IPS-NIHi7 (cell line): ENCODE results near the gene KIF13A.
A peak's percentile ranks its signal among the peaks of the same experiment; 100 is the strongest.

Source experiments
- DNase-seq: peaks from one replicate; pipeline ENCODE4 v3.0.0; 2012; ENCODE audit warnings: mixed read lengths; ENCODE audit errors: extremely low spot score

The KIF13A gene

GRCh38 chr6:17724341-17724740 lies 263.1 kb downstream of the KIF13A start:
- no peak for DNase-seq

- no peak for DNase-seq
Measured at GRCh38 chr6:17721671-17722070, 265.8 kb downstream of the KIF13A start.

GRCh38 chr6:17719323-17720041 lies 268.0 kb downstream of the KIF13A start:
- no peak for DNase-seq

- no peak for DNase-seq
Measured at GRCh38 chr6:17716221-17716620, 271.2 kb downstream of the KIF13A start.

GRCh38 chr6:17714879-17715851 lies 272.3 kb downstream of the KIF13A start:
- peak; percentile 30 for DNase-seq

GRCh38 chr6:17714177-17714576 lies 273.3 kb downstream of the KIF13A start:
- DNase-seq, result no peak

- no peak for DNase-seq
Measured at GRCh38 chr6:17712576-17712975, 274.9 kb downstream of the KIF13A start.

- DNase-seq, result no peak
Measured at GRCh38 chr6:17710331-17710730, 277.1 kb downstream of the KIF13A start.

GRCh38 chr6:17709476-17709875 lies 278.0 kb downstream of the KIF13A start:
- DNase-seq, result no peak
